ENCODE measurements around the gene PLK2.

The PLK2 gene

DNA sequence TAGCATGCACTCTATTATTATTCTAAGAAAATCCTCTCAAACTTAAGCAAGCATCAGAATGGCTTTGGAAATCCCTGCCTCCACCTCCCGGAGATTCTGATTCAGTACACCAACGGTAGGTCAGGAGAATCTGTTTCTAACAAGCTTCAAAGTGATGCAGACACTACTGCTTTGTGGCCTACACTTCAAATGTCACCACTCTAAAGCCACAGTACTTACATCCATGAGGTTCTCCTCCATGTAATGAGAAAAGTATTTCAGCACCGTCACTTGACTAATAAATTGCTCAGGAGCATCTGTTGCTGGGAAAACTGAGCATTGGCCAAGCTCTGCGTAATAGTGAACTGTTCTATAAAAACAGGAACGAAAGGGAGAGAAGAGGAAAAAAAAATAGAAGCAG lies 4.8 kb downstream of the PLK2 start:
- H3K27me3 ChIP-seq: peaks cover 38% of the 10 kb centered on the region
- TF ChIP-seq, protein P1, sequence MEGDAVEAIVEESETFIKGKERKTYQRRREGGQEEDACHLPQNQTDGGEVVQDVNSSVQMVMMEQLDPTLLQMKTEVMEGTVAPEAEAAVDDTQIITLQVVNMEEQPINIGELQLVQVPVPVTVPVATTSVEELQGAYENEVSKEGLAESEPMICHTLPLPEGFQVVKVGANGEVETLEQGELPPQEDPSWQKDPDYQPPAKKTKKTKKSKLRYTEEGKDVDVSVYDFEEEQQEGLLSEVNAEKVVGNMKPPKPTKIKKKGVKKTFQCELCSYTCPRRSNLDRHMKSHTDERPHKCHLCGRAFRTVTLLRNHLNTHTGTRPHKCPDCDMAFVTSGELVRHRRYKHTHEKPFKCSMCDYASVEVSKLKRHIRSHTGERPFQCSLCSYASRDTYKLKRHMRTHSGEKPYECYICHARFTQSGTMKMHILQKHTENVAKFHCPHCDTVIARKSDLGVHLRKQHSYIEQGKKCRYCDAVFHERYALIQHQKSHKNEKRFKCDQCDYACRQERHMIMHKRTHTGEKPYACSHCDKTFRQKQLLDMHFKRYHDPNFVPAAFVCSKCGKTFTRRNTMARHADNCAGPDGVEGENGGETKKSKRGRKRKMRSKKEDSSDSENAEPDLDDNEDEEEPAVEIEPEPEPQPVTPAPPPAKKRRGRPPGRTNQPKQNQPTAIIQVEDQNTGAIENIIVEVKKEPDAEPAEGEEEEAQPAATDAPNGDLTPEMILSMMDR (IDR thresholded peaks at IDR 0.05): no peak
- H3K9me3 ChIP-seq: no peaks in the 10 kb centered on the region
- no peak overlapping the region for H3K4me3 ChIP-seq (ENCODE audit: low read depth in 1 of 2, low read length in 1 of 2)
- no peaks in the 10 kb centered on the region for H3K36me3 ChIP-seq
- no peak overlapping the region for H3K27ac ChIP-seq
- H3K4me1 ChIP-seq (ENCODE audit: control insufficient read depth in 1 of 2, insufficient read depth in 1 of 2, low read depth in 1 of 2, low read length in 1 of 2): peaks cover 10 to 13% of the 10 kb centered on the region in 2 experiments

DNA sequence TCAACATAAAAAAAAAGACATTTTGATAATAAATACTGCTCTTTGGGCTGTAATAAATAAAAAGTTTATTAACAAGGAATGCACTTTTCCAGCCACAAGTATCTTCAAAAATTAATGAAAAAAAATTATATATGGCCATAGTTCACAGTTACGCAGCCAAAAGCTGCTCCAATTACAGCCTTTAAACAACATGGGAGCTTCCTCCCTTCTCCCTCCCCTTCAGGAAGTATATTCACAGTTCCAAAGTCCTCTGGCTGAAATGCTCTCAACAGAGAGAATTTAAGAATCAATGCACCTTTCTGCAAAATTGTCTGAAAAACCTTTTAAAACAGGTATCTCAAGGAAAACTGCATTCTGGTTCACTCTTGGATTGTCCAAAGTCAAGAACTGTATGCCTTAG lies 5.9 kb downstream of the PLK2 start:
- Histone ChIP-seq H3K36me3 (no peaks in the 10 kb centered on the region), H3K27ac (no peak overlapping the region), H3K9me3 (no peaks in the 10 kb centered on the region), H3K4me3 (ENCODE audit: low read depth in 1 of 2, low read length in 1 of 2) (no peak overlapping the region), H3K27me3 (peaks cover 29% of the 10 kb centered on the region), H3K4me1 (ENCODE audit: control insufficient read depth in 1 of 2, insufficient read depth in 1 of 2, low read depth in 1 of 2, low read length in 1 of 2) (peaks cover 4% of the 10 kb centered on the region in 2 experiments)
- TF ChIP-seq, protein P1 (IDR thresholded peaks at IDR 0.05): no peak

DNA sequence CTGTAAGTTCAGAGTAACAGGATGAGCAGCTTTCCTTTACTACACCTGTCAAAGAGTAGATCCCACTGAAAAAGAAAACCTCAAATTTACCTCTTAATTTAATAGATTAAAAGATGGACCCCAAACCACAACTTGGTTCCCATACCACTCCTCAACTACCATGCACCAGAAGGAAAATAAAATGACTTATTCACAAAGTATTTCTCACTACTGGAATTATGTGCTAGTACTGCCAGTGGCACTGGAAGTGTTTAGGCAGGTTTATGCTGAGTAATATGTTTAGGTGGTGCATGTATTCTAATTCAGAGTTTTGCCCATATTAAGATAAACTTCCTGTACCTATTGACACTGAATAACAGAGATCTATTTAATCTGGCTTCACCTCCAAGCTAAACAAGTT lies 6.6 kb downstream of the PLK2 start:
- peaks cover 22% of the 10 kb centered on the region for H3K27me3 ChIP-seq
- H3K36me3 ChIP-seq: no peaks in the 10 kb centered on the region
- TF ChIP-seq, protein P1 (IDR thresholded peaks at IDR 0.05): no peak
- no peaks in the 10 kb centered on the region for H3K9me3 ChIP-seq
- H3K4me3 ChIP-seq (ENCODE audit: low read depth in 1 of 2, low read length in 1 of 2): no peak overlapping the region
- no peak overlapping the region for H3K27ac ChIP-seq
- no peaks in the 10 kb centered on the region for H3K4me1 ChIP-seq (ENCODE audit: control insufficient read depth in 1 of 2, insufficient read depth in 1 of 2, low read depth in 1 of 2, low read length in 1 of 2)

DNA sequence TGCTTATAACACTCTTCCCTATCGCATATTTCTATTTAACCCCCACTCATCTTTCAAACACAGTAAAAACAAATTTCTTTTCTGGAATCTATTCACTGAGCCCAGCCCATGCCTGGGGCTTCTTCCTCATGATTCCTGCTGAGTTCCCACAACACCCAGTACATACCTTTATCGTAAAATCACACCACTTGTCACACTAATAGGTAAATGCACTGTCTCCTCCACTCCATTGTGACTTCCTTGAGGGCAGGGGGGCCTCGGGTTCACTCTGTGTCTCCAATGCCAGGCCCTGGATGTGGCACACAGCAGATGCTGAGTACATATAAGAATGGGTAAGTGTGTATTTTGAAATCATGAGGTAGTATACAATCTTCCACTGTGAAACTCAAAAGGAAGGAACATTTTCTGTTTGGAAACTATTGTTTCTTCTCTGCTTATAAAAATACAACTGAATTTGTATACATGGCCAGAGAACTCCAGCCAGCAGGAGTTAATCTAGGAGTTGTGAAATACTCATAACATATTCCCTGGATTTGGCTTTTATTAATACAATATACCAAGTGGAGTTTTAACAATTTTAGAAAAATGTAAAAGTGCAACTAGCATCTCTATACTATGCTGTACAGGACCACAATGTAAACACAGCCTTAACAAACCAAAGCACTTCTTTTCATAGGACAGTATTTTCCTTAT lies 7.2 kb downstream of the PLK2 start:
- TF ChIP-seq, protein P1 (IDR thresholded peaks at IDR 0.05): no peak
- Histone ChIP-seq H3K27ac (no peak overlapping the region), H3K27me3 (peaks cover 16% of the 10 kb centered on the region), H3K4me1 (ENCODE audit: control insufficient read depth in 1 of 2, insufficient read depth in 1 of 2, low read depth in 1 of 2, low read length in 1 of 2) (no peaks in the 10 kb centered on the region), H3K4me3 (ENCODE audit: low read depth in 1 of 2, low read length in 1 of 2) (no peak overlapping the region), H3K36me3 (no peaks in the 10 kb centered on the region), H3K9me3 (no peaks in the 10 kb centered on the region)

DNA sequence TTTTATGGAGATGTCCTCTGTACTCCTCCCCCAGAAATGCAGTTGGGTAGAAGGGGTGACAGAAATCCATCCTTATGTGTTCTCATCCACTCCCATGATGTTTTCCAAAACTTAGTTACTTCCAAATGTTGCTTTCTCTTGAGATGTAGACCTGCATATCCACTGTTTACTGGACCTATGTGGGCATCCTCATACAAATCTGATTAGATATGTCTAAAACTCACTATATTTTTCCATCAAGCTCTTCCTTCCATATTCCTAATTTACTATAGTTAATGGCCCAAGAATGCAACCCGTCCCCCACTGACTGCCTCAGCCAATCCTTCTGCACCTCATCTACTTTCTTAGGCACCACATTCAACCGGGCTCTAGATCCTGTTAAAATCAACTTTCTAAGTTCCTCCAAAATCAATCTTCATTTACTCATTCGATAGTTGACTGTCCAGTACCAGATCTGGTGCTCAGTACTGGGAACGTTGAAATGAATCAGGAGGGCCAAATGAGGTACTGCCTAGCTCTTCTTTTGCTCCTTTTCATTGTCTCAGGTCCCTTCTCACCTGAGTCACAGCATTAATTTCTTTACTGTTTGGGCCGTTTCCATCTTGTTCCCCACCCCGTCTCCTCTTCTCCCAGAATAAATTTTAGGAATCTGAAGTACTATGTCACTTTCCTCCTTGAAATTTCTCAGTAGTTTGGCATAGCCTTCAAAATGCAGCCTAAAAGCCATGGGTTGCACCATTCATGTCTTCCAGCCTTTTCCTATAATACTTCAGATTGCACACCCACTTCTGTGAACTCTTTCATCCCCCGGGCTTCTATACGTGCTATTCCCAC lies 7.9 kb downstream of the PLK2 start:
- peaks cover 8% of the 10 kb centered on the region for H3K27me3 ChIP-seq
- H3K4me3 ChIP-seq (ENCODE audit: low read depth in 1 of 2, low read length in 1 of 2): no peak overlapping the region
- no peak overlapping the region for H3K27ac ChIP-seq
- no peaks in the 10 kb centered on the region for H3K4me1 ChIP-seq (ENCODE audit: control insufficient read depth in 1 of 2, insufficient read depth in 1 of 2, low read depth in 1 of 2, low read length in 1 of 2)
- H3K36me3 ChIP-seq: no peaks in the 10 kb centered on the region
- H3K9me3 ChIP-seq: no peaks in the 10 kb centered on the region
- TF ChIP-seq, protein P1 (IDR thresholded peaks at IDR 0.05): no peak
